ENCODE results near the gene KCNT1.

KCNT1 gene

GRCh38 chr9:135835131-135835530 lies 133.1 kb downstream of the KCNT1 start:
- TF ChIP-seq GATA2 (IDR thresholded peaks at IDR 0.05; ENCODE audit: low read depth, low read length) (no peak), GATA3 (IDR thresholded peaks at IDR 0.05; ENCODE audit: low read depth, low read length) (no peak)

GRCh38 chr9:135839516-135839915 lies 137.5 kb downstream of the KCNT1 start:
- TF ChIP-seq GATA2 (IDR thresholded peaks at IDR 0.05; ENCODE audit: low read depth, low read length) (no peak), GATA3 (IDR thresholded peaks at IDR 0.05; ENCODE audit: low read depth, low read length) (no peak)

DNA sequence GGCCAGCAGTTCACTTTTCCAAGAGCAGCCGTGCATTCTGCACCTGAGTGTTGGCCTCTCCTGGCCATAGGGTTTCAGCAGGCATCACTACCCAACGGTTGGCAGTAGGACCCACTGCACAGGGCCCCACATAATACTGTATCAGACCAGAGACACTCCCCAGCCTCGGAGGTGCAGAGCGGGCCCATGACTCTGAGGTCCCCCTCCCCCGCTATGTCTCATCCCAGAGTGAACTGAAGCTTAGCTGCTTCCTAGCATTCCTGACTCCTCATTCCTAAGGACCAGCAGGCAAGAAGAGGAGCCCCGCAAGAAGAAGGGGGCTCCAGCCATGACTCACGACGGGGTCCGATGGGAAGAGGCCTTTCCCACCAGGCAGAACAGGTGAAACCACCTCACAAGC lies 138.1 kb downstream of the KCNT1 start:
- TF ChIP-seq GATA2 (IDR thresholded peaks at IDR 0.05; ENCODE audit: low read depth, low read length) (no peak), GATA3 (IDR thresholded peaks at IDR 0.05; ENCODE audit: low read depth, low read length) (no peak)

- TF ChIP-seq GATA2 (IDR thresholded peaks at IDR 0.05; ENCODE audit: low read depth, low read length): no peak
Observed at GRCh38 chr9:135840539-135840938, 138.6 kb downstream of the KCNT1 start.
